Neuron (in vitro differentiated cells): ENCODE data around the gene ARL3.
"Not testable (repeated sequence)": the region's sequence is repeated elsewhere in the genome, so short reads cannot be mapped to it uniquely, and the experiment has no call there.

Source experiments
- H2AFZ ChIP-seq: one replicate; pipeline ENCODE4 v1.6.1; 2013; ENCODE audit warnings: low read depth, mild to moderate bottlenecking, inconsistent platforms, low read length, moderate library complexity
- H3K27me3 ChIP-seq: one replicate; pipeline ENCODE4 v1.6.1; 2013; ENCODE audit warnings: low read length; ENCODE audit not compliant: insufficient read depth
- H3K36me3 ChIP-seq: one replicate; pipeline ENCODE4 v1.6.1; 2013; ENCODE audit warnings: low read length; ENCODE audit not compliant: insufficient read depth
- H3K4me1 ChIP-seq: one replicate; pipeline ENCODE4 v1.6.1; 2013; ENCODE audit warnings: low read length; ENCODE audit not compliant: insufficient read depth
- H3K4me3 ChIP-seq: 2 replicates; pipeline ENCODE4 v1.5.1; 2013; ENCODE audit warnings: mild to moderate bottlenecking, low read length, moderate library complexity
- H3K9me3 ChIP-seq: one replicate; pipeline ENCODE4 v1.6.1; 2013; ENCODE audit warnings: low read length

ARL3 gene

GRCh38 chr10:102744374-102745051 is 30.3 kb upstream of the ARL3 start:
- H2AFZ ChIP-seq, result no peak overlapping the region
- peak overlapping the region; percentile 81 for H3K4me3 ChIP-seq
- H3K9me3 ChIP-seq, result no peaks in the 10 kb centered on the region
- H3K27me3 ChIP-seq, result no peaks in the 10 kb centered on the region
- peaks cover 11% of the 10 kb centered on the region for H3K4me1 ChIP-seq
- no peaks in the 10 kb centered on the region for H3K36me3 ChIP-seq

- no peaks in the 10 kb centered on the region for H3K36me3 ChIP-seq
- H3K4me3 ChIP-seq, result peak within 1 kb of the TSS; percentile 81
- no peaks in the 10 kb centered on the region for H3K9me3 ChIP-seq
- H2AFZ ChIP-seq, result peak within 1 kb of the TSS; percentile 81
- H3K27me3 ChIP-seq, result no peaks in the 10 kb centered on the region
- H3K4me1 ChIP-seq, result peaks cover 11% of the 10 kb centered on the region
Measured at GRCh38 chr10:102743588-102744373, 29.6 kb upstream of the ARL3 start, which contains the start of gene WBP1L. Gene WBP1L (plus strand): TSS chr10:102743948. CDS start chr10:102744054, 106 bp downstream.

GRCh38 chr10:102743078-102743587 is 28.9 kb upstream of the ARL3 start:
- Histone ChIP-seq H2AFZ (peak overlapping the region; percentile 81), H3K36me3 (no peaks in the 10 kb centered on the region), H3K27me3 (no peaks in the 10 kb centered on the region), H3K4me3 (peak overlapping the region; percentile 31), H3K9me3 (no peaks in the 10 kb centered on the region), H3K4me1 (peaks cover 11% of the 10 kb centered on the region)

GRCh38 chr10:102742313-102742712 is 28.1 kb upstream of the ARL3 start:
- not testable (repeated sequence) for H2AFZ ChIP-seq, H3K27me3 ChIP-seq, H3K36me3 ChIP-seq, H3K9me3 ChIP-seq, H3K4me3 ChIP-seq
- H3K4me1 ChIP-seq, result peaks cover 11% of the 10 kb centered on the region

- Histone ChIP-seq H3K9me3 (no peaks in the 10 kb centered on the region), H3K4me1 (peaks cover 11% of the 10 kb centered on the region), H3K27me3 (no peaks in the 10 kb centered on the region), H3K36me3 (peaks cover 9% of the 10 kb centered on the region), H3K4me3 (no peak overlapping the region), H2AFZ (no peak overlapping the region)
Measured at GRCh38 chr10:102741726-102742237, 27.6 kb upstream of the ARL3 start.

- Histone ChIP-seq H2AFZ (no peak overlapping the region), H3K9me3 (no peaks in the 10 kb centered on the region), H3K36me3 (peaks cover 15% of the 10 kb centered on the region), H3K27me3 (no peaks in the 10 kb centered on the region), H3K4me3 (no peak overlapping the region), H3K4me1 (peaks cover 10% of the 10 kb centered on the region)
Measured at GRCh38 chr10:102740229-102740628, 26.0 kb upstream of the ARL3 start.

- no peaks in the 10 kb centered on the region for H3K4me1 ChIP-seq
- no peak overlapping the region for H2AFZ ChIP-seq
- no peaks in the 10 kb centered on the region for H3K27me3 ChIP-seq
- no peak overlapping the region for H3K4me3 ChIP-seq
- no peaks in the 10 kb centered on the region for H3K9me3 ChIP-seq
- H3K36me3 ChIP-seq, result peaks cover 24% of the 10 kb centered on the region
Measured at GRCh38 chr10:102738692-102739121, 24.5 kb upstream of the ARL3 start.

- Histone ChIP-seq H3K4me3 (no peak overlapping the region), H3K36me3 (peaks cover 51% of the 10 kb centered on the region), H3K9me3 (no peaks in the 10 kb centered on the region), H3K4me1 (no peaks in the 10 kb centered on the region), H2AFZ (no peak overlapping the region), H3K27me3 (no peaks in the 10 kb centered on the region)
Measured at GRCh38 chr10:102735065-102735562, 20.9 kb upstream of the ARL3 start.

GRCh38 chr10:102732661-102733060 is 18.5 kb upstream of the ARL3 start:
- H2AFZ ChIP-seq, result no peak overlapping the region
- H3K4me3 ChIP-seq, result no peak overlapping the region
- H3K36me3 ChIP-seq, result peaks cover 66% of the 10 kb centered on the region
- H3K27me3 ChIP-seq, result no peaks in the 10 kb centered on the region
- no peaks in the 10 kb centered on the region for H3K9me3 ChIP-seq
- H3K4me1 ChIP-seq, result no peaks in the 10 kb centered on the region

GRCh38 chr10:102731222-102731800 is 17.1 kb upstream of the ARL3 start:
- Histone ChIP-seq H3K4me1 (no peaks in the 10 kb centered on the region), H3K27me3 (no peaks in the 10 kb centered on the region), H3K4me3 (no peak overlapping the region), H2AFZ (no peak overlapping the region), H3K9me3 (no peaks in the 10 kb centered on the region), H3K36me3 (peaks cover 72% of the 10 kb centered on the region)

GRCh38 chr10:102729029-102730026 is 15.1 kb upstream of the ARL3 start:
- Histone ChIP-seq H2AFZ (no peak overlapping the region), H3K9me3 (no peaks in the 10 kb centered on the region), H3K4me3 (no peak overlapping the region), H3K27me3 (no peaks in the 10 kb centered on the region), H3K36me3 (peaks cover 70% of the 10 kb centered on the region), H3K4me1 (no peaks in the 10 kb centered on the region)
